GM18499 (cell line): ENCODE results near the gene GZF1.
A peak's percentile ranks its signal among the peaks of the same experiment; 100 is the strongest.

ENCODE experiments used
- ATAC-seq: cut with Tn5 transposase; IDR thresholded peaks from one replicate; pipeline ENCODE4 v1.9.1; 2021; ENCODE audit warnings: moderate number of reproducible peaks; ENCODE audit not compliant: insufficient read depth, unreplicated experiment

The GZF1 gene

GRCh38 chr20:23403751-23404150 lies 41.8 kb downstream of the GZF1 start:
- no peak for ATAC-seq

- ATAC-seq: no peak
These were observed 42.2 kb downstream of the GZF1 start for GRCh38 chr20:23404196-23404595.

GRCh38 chr20:23406880-23407279 lies 44.9 kb downstream of the GZF1 start:
- ATAC-seq: no peak

GRCh38 chr20:23407781-23408464 lies 45.9 kb downstream of the GZF1 start:
- ATAC-seq: peak; percentile 91

- ATAC-seq: no peak
These were observed 47.0 kb downstream of the GZF1 start for GRCh38 chr20:23408957-23409356.

GRCh38 chr20:23409800-23410199 lies 47.8 kb downstream of the GZF1 start:
- no peak for ATAC-seq

GRCh38 chr20:23410916-23411695 lies 49.1 kb downstream of the GZF1 start:
- no peak for ATAC-seq

GRCh38 chr20:23412026-23412425 lies 50.0 kb downstream of the GZF1 start:
- no peak for ATAC-seq

- no peak for ATAC-seq
These were observed 52.0 kb downstream of the GZF1 start for GRCh38 chr20:23413862-23414422.

GRCh38 chr20:23414526-23415188 lies 52.7 kb downstream of the GZF1 start:
- ATAC-seq: no peak

GRCh38 chr20:23415555-23415954 lies 53.6 kb downstream of the GZF1 start:
- no peak for ATAC-seq

- ATAC-seq: no peak
These were observed 54.1 kb downstream of the GZF1 start for GRCh38 chr20:23415959-23416583.

- no peak for ATAC-seq
These were observed 55.9 kb downstream of the GZF1 start for GRCh38 chr20:23417861-23418260.

GRCh38 chr20:23419657-23419994 lies 57.6 kb downstream of the GZF1 start:
- no peak for ATAC-seq

GRCh38 chr20:23419995-23420901 lies 58.3 kb downstream of the GZF1 start:
- ATAC-seq: no peak

- ATAC-seq: peak; percentile 86
These were observed 59.3 kb downstream of the GZF1 start, which contains the start of gene NAPB for GRCh38 chr20:23420943-23421931. NAPB (minus strand) TSS chr20:23421488; CDS start chr20:23421402, 86 bp downstream.
